ENCODE data around the gene EFCAB13.

Gene EFCAB13

DNA sequence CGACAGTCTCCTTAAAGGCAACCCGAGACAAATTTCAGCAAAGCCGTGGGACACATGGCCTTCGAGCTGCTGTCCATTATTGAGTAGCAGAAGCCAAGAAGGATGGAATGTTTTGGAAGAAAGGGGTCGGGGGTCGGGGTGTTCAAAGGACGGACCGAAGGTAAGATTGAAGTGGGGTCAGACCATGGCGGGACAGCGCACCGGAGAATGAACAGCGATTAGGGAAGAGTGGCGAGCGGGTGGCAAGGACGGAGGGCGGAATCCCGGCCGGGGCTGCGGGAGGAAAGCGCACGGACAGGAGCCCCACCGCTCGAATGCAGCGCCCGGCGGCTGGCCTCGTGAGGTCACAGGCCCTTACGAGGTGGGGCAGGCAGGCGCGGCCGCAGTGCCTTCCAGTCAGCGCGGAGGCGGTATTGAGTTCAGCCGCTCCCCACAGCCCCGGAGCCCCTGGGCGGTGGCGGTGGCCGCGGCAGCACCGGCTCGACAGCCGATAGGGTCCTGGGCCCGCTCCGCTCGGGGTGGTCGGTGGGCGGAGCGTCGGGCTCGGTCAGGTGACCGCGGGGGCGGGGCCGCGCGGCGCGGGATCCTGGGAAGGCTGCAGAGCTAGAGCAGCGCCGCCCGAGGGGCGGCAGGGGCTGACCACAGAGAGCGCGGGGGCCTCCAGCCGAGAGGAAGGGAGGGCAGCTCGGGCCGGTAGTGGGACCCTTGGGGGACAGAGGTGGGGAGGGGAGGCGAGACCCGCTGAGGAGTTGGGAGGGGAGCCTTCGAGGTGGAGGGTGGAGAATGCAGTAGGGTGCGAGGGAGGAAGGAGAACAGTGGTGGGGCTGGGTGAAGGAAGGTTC, at the start of gene EFCAB13:
Gene EFCAB13 (plus strand): TSS at position 574 of the 842 bp plus-strand sequence. CDS start 4,399 bp downstream, outside the sequence.
- DNase-seq (ENCODE audit: low read depth in 1 of 2, low spot score in 1 of 2): peak; percentile 56 to 68

GRCh38 chr17:47274319-47275069, 49.3 kb upstream of the EFCAB13 start:
- no peak for DNase-seq (ENCODE audit: low read depth in 1 of 2, low spot score in 1 of 2)

GRCh38 chr17:47275245-47275984, 48.3 kb upstream of the EFCAB13 start:
- no peak for DNase-seq (ENCODE audit: low read depth in 1 of 2, low spot score in 1 of 2)

GRCh38 chr17:47276444-47276843, 47.3 kb upstream of the EFCAB13 start:
- no peak for DNase-seq (ENCODE audit: low read depth in 1 of 2, low spot score in 1 of 2)

- no peak for DNase-seq (ENCODE audit: low read depth in 1 of 2, low spot score in 1 of 2)
These were observed 46.9 kb upstream of the EFCAB13 start for GRCh38 chr17:47276868-47277267.

GRCh38 chr17:47277921-47278320, 45.8 kb upstream of the EFCAB13 start:
- DNase-seq (ENCODE audit: low read depth in 1 of 2, low spot score in 1 of 2): no peak

DNA sequence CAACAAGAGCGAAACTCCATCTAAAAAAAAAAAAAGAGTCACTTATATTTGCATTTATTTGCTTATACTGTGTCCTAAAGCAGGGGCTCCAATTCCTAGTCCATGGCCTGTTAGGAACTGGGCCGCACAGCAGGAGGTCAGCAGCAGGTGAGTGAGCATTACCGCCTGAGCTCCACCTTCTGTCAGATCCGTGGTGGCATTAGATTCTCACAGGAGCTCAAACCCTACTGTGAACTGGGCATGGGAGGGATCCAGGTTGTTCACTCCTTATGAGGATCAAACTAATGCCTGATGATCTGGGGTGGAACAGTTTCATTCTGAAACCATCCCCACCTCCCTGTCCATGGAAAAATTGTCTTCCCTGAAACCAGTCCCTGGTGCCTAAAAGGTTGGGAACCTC, 45.2 kb upstream of the EFCAB13 start:
- no peak for DNase-seq (ENCODE audit: low read depth in 1 of 2, low spot score in 1 of 2)

DNA sequence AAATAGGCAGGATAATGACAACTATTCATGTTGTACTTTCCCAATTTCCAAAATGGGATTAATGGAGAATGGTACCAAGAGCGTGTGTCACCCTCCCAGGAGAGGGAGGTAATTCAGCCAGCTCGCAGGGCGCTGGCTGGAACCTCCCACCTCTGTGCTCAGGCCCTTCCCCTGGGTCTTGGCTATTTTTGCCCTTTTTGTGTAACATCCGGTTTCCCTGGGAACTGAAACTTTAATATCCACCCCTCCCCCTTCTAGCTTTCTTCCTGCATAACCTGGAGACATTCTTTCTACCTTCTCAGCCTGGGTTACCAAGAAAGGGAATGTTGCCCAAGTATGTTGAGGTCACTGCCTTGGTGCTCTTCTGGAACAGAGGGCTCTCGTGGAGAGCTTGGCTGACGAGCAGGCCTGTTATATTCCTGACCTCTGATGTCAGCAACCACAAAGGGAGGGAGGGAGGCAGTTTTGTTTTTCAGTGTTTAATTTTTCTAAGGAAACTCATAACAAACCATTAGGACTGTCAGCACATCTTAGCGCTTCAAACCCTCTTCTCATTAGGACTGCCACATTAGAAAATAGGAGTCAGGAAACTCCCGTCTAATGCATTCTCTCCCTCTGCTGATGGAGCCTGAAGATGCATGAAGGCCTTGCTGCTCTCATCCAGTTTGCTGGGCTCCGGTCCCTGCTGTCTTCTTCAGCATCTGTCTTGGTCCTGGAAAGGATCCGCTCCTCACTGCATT, 44.5 kb upstream of the EFCAB13 start:
- DNase-seq (ENCODE audit: low read depth in 1 of 2, low spot score in 1 of 2): no peak

DNA sequence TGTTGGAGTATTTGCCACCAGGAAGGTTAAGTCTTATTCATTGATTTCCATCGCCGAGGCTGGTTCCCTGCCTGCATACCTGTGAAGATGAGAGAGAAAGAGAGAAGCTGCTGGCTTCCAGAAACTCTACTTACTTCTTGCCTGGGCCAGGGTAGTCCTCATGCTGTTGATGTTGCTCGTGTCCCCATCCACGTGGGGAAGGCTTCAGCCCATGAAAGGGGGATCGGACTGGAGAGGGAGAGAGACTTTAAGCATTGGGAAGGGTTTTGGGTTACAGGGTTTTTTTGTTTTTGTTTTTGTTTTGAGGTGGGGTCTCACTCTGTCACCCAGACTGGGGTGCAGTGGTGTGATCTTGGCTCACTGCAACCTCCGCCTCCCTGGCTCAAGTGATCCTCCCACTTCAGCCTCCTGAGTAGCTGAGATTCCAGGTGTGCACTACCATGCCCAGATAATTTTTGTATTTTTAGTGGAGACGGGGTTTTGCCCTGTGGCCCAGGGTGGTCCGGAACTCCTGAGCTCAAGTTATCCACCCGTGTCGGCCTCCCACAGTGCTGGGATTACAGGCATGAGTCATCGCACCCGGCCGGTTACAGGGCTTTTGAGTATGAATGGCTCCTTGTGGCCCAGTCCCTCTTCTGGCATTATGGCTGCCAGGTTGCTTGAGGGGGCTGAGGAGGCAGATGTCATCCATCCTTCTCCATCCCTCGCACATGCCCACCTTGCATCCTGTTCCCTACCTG, 43.5 kb upstream of the EFCAB13 start:
- DNase-seq (ENCODE audit: low read depth in 1 of 2, low spot score in 1 of 2): no peak

DNA sequence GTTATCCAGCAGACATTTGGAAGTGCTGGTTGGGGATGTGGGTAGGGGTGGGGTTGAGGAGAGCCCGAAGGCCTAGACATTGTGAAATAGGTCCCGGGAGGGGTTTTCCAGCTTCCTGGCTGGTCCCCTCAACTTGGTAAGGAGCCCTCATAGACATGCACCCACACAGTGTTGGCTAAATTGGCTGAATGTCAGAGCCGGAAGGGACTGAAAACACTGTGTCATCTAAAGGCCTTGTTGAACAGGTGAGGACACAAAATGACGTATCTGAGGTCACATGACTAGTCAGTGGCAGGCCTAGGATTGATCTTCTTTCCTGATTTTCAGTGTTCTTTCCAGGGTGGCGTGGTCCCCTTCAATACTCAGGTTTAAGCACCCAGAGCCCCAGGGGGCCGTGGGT, 42.5 kb upstream of the EFCAB13 start:
- DNase-seq (ENCODE audit: low read depth in 1 of 2, low spot score in 1 of 2): no peak

- no peak for DNase-seq (ENCODE audit: low read depth in 1 of 2, low spot score in 1 of 2)
These were observed 38.8 kb upstream of the EFCAB13 start for GRCh38 chr17:47285003-47285402.

- no peak for DNase-seq (ENCODE audit: low read depth in 1 of 2, low spot score in 1 of 2)
These were observed 37.4 kb upstream of the EFCAB13 start for GRCh38 chr17:47286198-47286914.

- no peak for DNase-seq (ENCODE audit: low read depth in 1 of 2, low spot score in 1 of 2)
These were observed 36.7 kb upstream of the EFCAB13 start for GRCh38 chr17:47287068-47287467.

- no peak for DNase-seq (ENCODE audit: low read depth in 1 of 2, low spot score in 1 of 2)
These were observed 36.1 kb upstream of the EFCAB13 start for GRCh38 chr17:47287639-47288038.

GRCh38 chr17:47288531-47289116, 35.1 kb upstream of the EFCAB13 start:
- DNase-seq (ENCODE audit: low read depth in 1 of 2, low spot score in 1 of 2): no peak

DNA sequence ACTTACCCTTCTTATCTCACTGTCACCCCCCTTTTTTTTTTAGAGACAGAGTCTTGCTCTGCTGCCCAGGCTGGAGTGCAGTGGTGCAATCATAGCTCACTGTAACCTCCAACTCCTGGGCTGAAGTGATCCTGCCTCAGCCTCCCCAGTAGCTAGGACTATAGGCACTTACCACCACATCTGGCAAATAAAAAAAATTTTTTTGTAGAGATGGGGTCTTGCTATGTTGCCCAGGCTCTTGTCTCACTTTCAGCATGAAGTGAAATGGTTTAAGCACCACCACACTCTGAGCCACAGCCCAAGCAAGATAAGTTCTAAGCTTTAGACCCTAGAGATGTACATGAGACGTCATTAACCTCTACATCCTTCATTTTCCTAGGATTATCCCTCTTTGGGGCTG, 34.5 kb upstream of the EFCAB13 start:
- DNase-seq (ENCODE audit: low read depth in 1 of 2, low spot score in 1 of 2): no peak

- no peak for DNase-seq (ENCODE audit: low read depth in 1 of 2, low spot score in 1 of 2)
These were observed 32.9 kb upstream of the EFCAB13 start for GRCh38 chr17:47290870-47291241.

DNA sequence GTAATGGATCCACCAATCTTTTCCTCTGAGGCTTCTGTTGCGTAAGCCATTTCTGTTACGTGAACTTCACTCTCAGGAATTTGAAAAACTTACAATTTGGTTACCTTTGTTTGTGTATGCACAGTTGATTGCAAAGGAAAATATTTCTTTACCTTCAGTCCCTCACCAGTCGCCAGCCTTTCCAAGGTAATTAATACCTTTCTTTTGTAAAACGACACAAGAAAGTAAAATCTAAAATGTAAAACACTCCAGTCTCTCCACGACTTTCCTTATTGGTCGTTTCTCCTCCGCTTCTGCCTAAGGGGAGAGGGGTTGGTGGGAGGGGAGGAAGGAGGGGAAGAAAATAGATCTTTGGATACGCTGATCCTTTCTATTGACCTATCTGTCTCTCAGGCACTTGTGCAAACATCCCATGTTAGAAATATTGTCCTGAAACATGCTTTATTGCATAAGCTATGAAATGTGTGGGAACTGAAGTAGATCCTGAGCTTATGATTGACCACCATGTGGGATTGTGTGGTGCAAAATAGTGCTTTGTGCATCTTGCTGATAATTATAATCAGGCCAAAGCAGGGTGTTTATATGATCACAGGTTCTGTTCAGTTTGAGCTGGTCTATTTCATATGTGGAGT, 32.4 kb upstream of the EFCAB13 start:
- no peak for DNase-seq (ENCODE audit: low read depth in 1 of 2, low spot score in 1 of 2)

- DNase-seq (ENCODE audit: low read depth in 1 of 2, low spot score in 1 of 2): no peak
These were observed 31.5 kb upstream of the EFCAB13 start for GRCh38 chr17:47292206-47292605.
